OCI-LY7 (cell line): ENCODE results near the gene SMIM45.

Source experiments
- BruUV-seq: library from RNA; stranded (reverse); fragments of 400-500 nt; replicated peaks from 2 replicates; lab custom pipeline; 2021; lab: Mats Ljungman, UMichigan
- CTCF ChIA-PET: fragments of 300-600 bp; sonication (Branson Sonifier 250); formaldehyde crosslinking; loops from one replicate; lab custom pipeline; 2022; ENCODE audit warnings: antibody characterized with exemption; ENCODE audit not compliant: unreplicated experiment; lab: Charles Lee
- POLR2A ChIA-PET: fragments of 300-600 bp; sonication (Branson Sonifier 250); formaldehyde crosslinking; loops from one replicate; lab custom pipeline; 2022; ENCODE audit warnings: antibody characterized with exemption; lab: Charles Lee
- DNase-seq: peaks from one replicate; pipeline ENCODE4 v3.0.0-alpha.2; 2015; ENCODE audit warnings: low spot score
- H2AFZ ChIP-seq: fragments of 200-600 bp; sonication (generic), shearing (Covaris generic); 2 replicates; pipeline ENCODE4 v1.6.1; 2014; ENCODE audit warnings: mild to moderate bottlenecking, antibody characterized with exemption, low read length, moderate library complexity
- H3K27ac ChIP-seq: fragments of 200-600 bp; sonication (generic); 2 replicates; pipeline ENCODE4 v1.5.1; 2014; ENCODE audit warnings: mixed run types, low read depth, mild to moderate bottlenecking, moderate library complexity, low read length, inconsistent platforms; ENCODE audit not compliant: poor library complexity, severe bottlenecking
- H3K36me3 ChIP-seq: fragments of 200-600 bp; sonication (generic); 2 replicates; pipeline ENCODE4 v1.6.1; 2014; ENCODE audit warnings: mild to moderate bottlenecking, antibody characterized with exemption, low read length, moderate library complexity, mixed read lengths; ENCODE audit not compliant: insufficient read depth
- H3K4me1 ChIP-seq: fragments of 200-600 bp; sonication (generic); 2 replicates; pipeline ENCODE4 v1.5.1; 2014; ENCODE audit warnings: mild to moderate bottlenecking, low read length; ENCODE audit not compliant: insufficient read depth, poor library complexity, severe bottlenecking
- H3K4me2 ChIP-seq: fragments of 200-600 bp; sonication (generic); 2 replicates; pipeline ENCODE4 v1.6.1; 2014; ENCODE audit warnings: mild to moderate bottlenecking, low read length
- H3K4me3 ChIP-seq: fragments of 200-600 bp; sonication (generic); 2 replicates; pipeline ENCODE4 v1.5.1; 2014; ENCODE audit warnings: mild to moderate bottlenecking, low read depth, low read length; ENCODE audit not compliant: poor library complexity, severe bottlenecking
- H3K79me2 ChIP-seq: fragments of 200-600 bp; sonication (generic); 2 replicates; pipeline ENCODE4 v1.6.1; 2016; ENCODE audit warnings: low read depth, mild to moderate bottlenecking, low read length, moderate library complexity, mixed read lengths; ENCODE audit not compliant: insufficient read depth
- H3K9me2 ChIP-seq: fragments of 200-600 bp; sonication (generic); 2 replicates; pipeline ENCODE4 v1.6.1; 2016; ENCODE audit warnings: mild to moderate bottlenecking, low read length, mixed read lengths; ENCODE audit not compliant: insufficient read depth
- H3K9me3 ChIP-seq: fragments of 200-600 bp; sonication (generic); 2 replicates; pipeline ENCODE4 v1.6.1; 2014; ENCODE audit warnings: mild to moderate bottlenecking, mixed run types, low read length, mixed read lengths
- H4K20me1 ChIP-seq: fragments of 200-600 bp; sonication (generic); 2 replicates; pipeline ENCODE4 v1.6.1; 2014; ENCODE audit warnings: mild to moderate bottlenecking, antibody characterized with exemption, low read length, moderate library complexity, mixed read lengths; ENCODE audit not compliant: insufficient read depth
- CTCF ChIP-seq: fragments of 200-600 bp; sonication (generic); conservative IDR thresholded peaks from 2 replicates; pipeline ENCODE4 v1.5.1; 2014; ENCODE audit warnings: mild to moderate bottlenecking, antibody characterized with exemption, low read length, moderate library complexity, mixed read lengths
- EZH2phosphoT487 ChIP-seq: fragments of 200-600 bp; sonication (generic); IDR thresholded peaks from 2 replicates; pipeline ENCODE4 v1.6.1; 2018; ENCODE audit warnings: low read depth, borderline replicate concordance, mild to moderate bottlenecking, mixed run types, antibody characterized with exemption, low read length, moderate library complexity, mixed read lengths
- intact Hi-C: fragments of 100-400 bp; cut with micrococcal nuclease; formaldehyde crosslinking; loops from one replicate; pipeline ENCODE4 v1.10.0; 2022; ENCODE audit not compliant: unreplicated experiment

The SMIM45 gene

GRCh38 chr22:41949297-41949965, 2.5 kb upstream of the SMIM45 start:
- peak overlapping the region; percentile 94 for H3K4me3 ChIP-seq
- POLR2A ChIA-PET: interaction anchor here (0.6 to 1.0 kb wide), 4 partner anchors 13 to 278 kb away, joined by 3 read pairs; no protein-coding TSS in a partner anchor

GRCh38 chr22:41952713-41953112, 763 bp downstream of the SMIM45 start:
- H4K20me1 ChIP-seq: no peaks in the 10 kb centered on the region
- no peak for TF ChIP-seq EZH2phosphoT487
- no peak for TF ChIP-seq CTCF
- H3K4me1 ChIP-seq: peaks cover 56% of the 10 kb centered on the region
- no peak overlapping the region for H3K27ac ChIP-seq
- H3K9me2 ChIP-seq: no peaks in the 10 kb centered on the region
- no TSS peak for BruUV-seq
- intact Hi-C loops: no loop called here
- DNase-seq: no peak
- ChIA-PET POLR2A (no interaction called here), CTCF (no interaction called here)
- H3K36me3 ChIP-seq: no peaks in the 10 kb centered on the region
- peak overlapping the region; percentile 52 for H3K4me2 ChIP-seq
- H3K79me2 ChIP-seq: peaks cover 23% of the 10 kb centered on the region; the same call in 1 of the 2 replicates
- H3K4me3 ChIP-seq: no peak overlapping the region
- H3K9me3 ChIP-seq: no peaks in the 10 kb centered on the region
- H2AFZ ChIP-seq: no peak overlapping the region

More at GRCh38 chr22:41949297-41949965, 2.5 kb upstream of the SMIM45 start:
- CTCF ChIA-PET: no interaction called here
- Histone ChIP-seq H3K4me1 (peaks cover 67% of the 10 kb centered on the region), H4K20me1 (no peaks in the 10 kb centered on the region), H3K9me3 (no peaks in the 10 kb centered on the region), H2AFZ (no peak overlapping the region), H3K79me2 (peaks cover 50% of the 10 kb centered on the region), H3K27ac (peak overlapping the region; percentile 56), H3K4me2 (peak overlapping the region; percentile 88), H3K36me3 (peaks cover 21% of the 10 kb centered on the region), H3K9me2 (no peaks in the 10 kb centered on the region)
- intact Hi-C loops: loop anchor here (5.0 kb wide), 1 partner anchor 493 kb away; no protein-coding TSS in a partner anchor
- peak; percentile 31 for DNase-seq
- no TSS peak for BruUV-seq
- TF ChIP-seq CTCF (no peak), EZH2phosphoT487 (no peak)
